ENCODE data around the gene MRPL16. TPM values are rescaled to one million over a fixed set of nuclear protein-coding genes. Genes with fewer than 3 reads are reported as not detected.

MRPL16 gene
- total RNA-seq, 1 donor from 2014 or later: 42.0 TPM

DNA sequence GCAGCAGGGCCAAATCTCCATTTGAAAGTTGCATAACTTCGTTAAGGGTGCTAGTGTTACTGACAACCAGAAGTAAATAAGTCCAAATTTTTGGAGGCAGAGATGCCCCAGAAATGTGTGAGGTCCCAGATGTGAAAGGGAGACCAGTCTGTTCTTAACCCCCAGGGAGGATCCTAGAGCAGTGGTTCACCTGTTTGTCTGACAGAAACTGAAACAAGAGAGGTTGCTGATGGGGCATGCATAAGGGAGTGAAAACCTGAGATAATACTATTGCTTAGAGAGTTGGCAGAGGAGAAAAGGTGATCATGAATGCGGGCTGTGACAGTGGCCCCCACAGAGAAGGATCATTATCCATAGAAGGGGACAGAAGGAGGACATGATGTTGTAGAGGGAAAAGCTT lies 30.9 kb upstream of the MRPL16 start:
- Mint-ChIP-seq H3K36me3 (ENCODE audit: unreplicated experiment) (no peaks in the 10 kb centered on the region), H3K4me3 (ENCODE audit: unreplicated experiment) (no peak overlapping the region), H3K9me3 (ENCODE audit: unreplicated experiment) (no peaks in the 10 kb centered on the region), H3K4me1 (ENCODE audit: unreplicated experiment) (no peaks in the 10 kb centered on the region), H3K27ac (ENCODE audit: unreplicated experiment) (no peak overlapping the region), H3K27me3 (ENCODE audit: unreplicated experiment) (peaks cover 2% of the 10 kb centered on the region)
- DNase-seq (ENCODE audit: extremely low spot score, unreplicated experiment): no peak
- TF ChIP-seq, protein P1, sequence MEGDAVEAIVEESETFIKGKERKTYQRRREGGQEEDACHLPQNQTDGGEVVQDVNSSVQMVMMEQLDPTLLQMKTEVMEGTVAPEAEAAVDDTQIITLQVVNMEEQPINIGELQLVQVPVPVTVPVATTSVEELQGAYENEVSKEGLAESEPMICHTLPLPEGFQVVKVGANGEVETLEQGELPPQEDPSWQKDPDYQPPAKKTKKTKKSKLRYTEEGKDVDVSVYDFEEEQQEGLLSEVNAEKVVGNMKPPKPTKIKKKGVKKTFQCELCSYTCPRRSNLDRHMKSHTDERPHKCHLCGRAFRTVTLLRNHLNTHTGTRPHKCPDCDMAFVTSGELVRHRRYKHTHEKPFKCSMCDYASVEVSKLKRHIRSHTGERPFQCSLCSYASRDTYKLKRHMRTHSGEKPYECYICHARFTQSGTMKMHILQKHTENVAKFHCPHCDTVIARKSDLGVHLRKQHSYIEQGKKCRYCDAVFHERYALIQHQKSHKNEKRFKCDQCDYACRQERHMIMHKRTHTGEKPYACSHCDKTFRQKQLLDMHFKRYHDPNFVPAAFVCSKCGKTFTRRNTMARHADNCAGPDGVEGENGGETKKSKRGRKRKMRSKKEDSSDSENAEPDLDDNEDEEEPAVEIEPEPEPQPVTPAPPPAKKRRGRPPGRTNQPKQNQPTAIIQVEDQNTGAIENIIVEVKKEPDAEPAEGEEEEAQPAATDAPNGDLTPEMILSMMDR (IDR thresholded peaks at IDR 0.05): no peak

DNA sequence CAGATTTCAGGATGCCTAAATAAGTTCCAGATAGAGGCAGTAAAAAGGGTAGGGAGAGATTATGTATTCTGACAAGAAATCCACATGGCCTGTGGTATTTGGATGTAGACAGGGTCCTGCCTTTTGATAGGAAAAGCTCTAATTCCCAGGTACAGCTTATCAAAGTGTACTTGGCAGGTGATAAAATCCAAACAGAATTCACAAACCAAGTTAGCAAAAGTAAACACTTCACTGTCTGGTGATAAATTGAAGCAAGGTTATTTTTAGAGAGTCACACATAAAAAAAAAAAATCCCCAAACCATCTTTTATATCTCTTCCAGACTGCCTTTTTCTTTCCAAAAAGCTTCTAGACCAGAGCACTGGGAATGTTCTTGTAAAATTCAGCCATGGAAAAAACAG lies 29.0 kb upstream of the MRPL16 start:
- Mint-ChIP-seq H3K4me3 (ENCODE audit: unreplicated experiment) (no peak overlapping the region), H3K4me1 (ENCODE audit: unreplicated experiment) (no peaks in the 10 kb centered on the region), H3K36me3 (ENCODE audit: unreplicated experiment) (no peaks in the 10 kb centered on the region), H3K27ac (ENCODE audit: unreplicated experiment) (no peak overlapping the region), H3K27me3 (ENCODE audit: unreplicated experiment) (no peaks in the 10 kb centered on the region), H3K9me3 (ENCODE audit: unreplicated experiment) (no peaks in the 10 kb centered on the region)
- no peak for DNase-seq (ENCODE audit: extremely low spot score, unreplicated experiment)
- TF ChIP-seq, protein P1 (IDR thresholded peaks at IDR 0.05): no peak

DNA sequence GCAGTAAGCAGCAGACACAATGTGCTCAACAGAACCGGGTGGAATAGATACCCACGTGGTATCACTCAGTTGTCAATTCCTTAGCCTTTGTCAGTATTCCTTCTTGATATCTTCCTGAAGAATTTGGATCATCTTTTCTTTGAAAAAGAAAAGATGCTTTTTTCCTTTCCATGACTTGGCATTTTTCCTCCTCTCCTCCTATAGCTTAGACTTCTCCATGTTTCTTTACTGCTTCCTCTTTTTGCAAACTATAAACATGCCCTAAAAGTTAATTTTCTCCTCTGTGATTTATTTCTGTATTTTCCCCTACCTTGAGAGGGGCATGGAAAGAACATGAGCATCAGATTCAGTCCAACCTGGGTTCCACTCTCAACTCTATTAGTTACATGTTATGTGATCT lies 23.0 kb upstream of the MRPL16 start:
- no peak overlapping the region for H3K4me3 Mint-ChIP-seq (ENCODE audit: unreplicated experiment)
- H3K27ac Mint-ChIP-seq (ENCODE audit: unreplicated experiment): no peak overlapping the region
- no peak for DNase-seq (ENCODE audit: extremely low spot score, unreplicated experiment)
- H3K9me3 Mint-ChIP-seq (ENCODE audit: unreplicated experiment): no peaks in the 10 kb centered on the region
- TF ChIP-seq, protein P1 (IDR thresholded peaks at IDR 0.05): no peak
- no peaks in the 10 kb centered on the region for H3K36me3 Mint-ChIP-seq (ENCODE audit: unreplicated experiment)
- H3K27me3 Mint-ChIP-seq (ENCODE audit: unreplicated experiment): peaks cover 6% of the 10 kb centered on the region
- no peaks in the 10 kb centered on the region for H3K4me1 Mint-ChIP-seq (ENCODE audit: unreplicated experiment)

DNA sequence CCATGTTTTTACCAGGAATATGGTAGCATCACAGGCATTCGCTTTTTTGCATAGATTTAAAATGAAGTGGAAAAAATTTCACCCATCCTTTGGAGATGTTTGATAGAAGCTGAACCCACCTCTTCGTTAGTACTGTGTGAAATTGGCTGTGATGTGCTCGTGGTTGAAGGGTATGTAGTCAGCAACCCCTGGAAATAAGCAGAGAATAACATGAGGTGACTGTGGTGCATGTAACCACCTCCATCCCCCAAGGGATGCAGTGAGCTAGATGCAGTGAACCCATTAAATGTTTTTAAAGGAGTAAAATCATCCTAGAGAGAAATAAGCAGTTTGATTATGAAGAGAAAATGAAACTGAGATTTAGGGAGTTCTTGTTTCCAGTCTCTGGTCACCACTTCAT lies 18.8 kb upstream of the MRPL16 start:
- no peak for DNase-seq (ENCODE audit: extremely low spot score, unreplicated experiment)
- Mint-ChIP-seq H3K4me3 (ENCODE audit: unreplicated experiment) (no peak overlapping the region), H3K27me3 (ENCODE audit: unreplicated experiment) (peaks cover 17% of the 10 kb centered on the region), H3K9me3 (ENCODE audit: unreplicated experiment) (no peaks in the 10 kb centered on the region), H3K27ac (ENCODE audit: unreplicated experiment) (no peak overlapping the region), H3K4me1 (ENCODE audit: unreplicated experiment) (no peaks in the 10 kb centered on the region), H3K36me3 (ENCODE audit: unreplicated experiment) (no peaks in the 10 kb centered on the region)
- TF ChIP-seq, protein P1 (IDR thresholded peaks at IDR 0.05): no peak

DNA sequence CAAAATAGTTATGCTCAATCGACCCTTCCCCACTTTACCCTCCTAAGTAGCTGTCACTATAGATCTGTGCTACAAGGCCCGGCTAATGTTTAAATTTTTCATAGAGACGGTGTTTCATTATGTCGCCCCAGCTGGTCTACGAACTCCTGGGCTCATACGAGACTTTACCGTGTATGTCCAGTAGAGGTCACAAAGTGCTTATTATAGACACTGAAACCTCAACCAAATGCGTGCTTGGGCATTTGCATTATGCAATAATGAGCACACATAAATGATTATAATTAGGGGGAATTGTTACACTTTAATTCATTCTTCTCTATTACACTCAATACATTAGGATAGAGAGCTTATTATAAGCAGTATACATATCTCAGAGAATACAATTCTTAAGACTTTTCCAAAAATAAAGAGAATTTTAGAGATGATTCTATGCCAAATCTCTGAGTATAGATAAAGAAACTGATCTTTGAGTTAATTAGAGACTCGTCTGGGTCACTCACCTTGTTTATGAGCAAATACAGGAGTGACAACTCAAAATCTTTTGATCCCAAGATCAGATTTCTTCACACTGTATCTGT lies 12.5 kb upstream of the MRPL16 start:
- Mint-ChIP-seq H3K4me3 (ENCODE audit: unreplicated experiment) (no peak overlapping the region), H3K9me3 (ENCODE audit: unreplicated experiment) (no peaks in the 10 kb centered on the region), H3K27ac (ENCODE audit: unreplicated experiment) (no peak overlapping the region), H3K27me3 (ENCODE audit: unreplicated experiment) (peaks cover 27% of the 10 kb centered on the region), H3K4me1 (ENCODE audit: unreplicated experiment) (peaks cover 1% of the 10 kb centered on the region), H3K36me3 (ENCODE audit: unreplicated experiment) (no peaks in the 10 kb centered on the region)
- no peak for DNase-seq (ENCODE audit: extremely low spot score, unreplicated experiment)
- TF ChIP-seq, protein P1 (IDR thresholded peaks at IDR 0.05): peak; percentile 62

Data from osteocyte (in vitro differentiated cells).